Activated T-helper 1 cell treated with anti-CD3 and anti-CD28 coated beads, Interleukin-12 subunit alpha, Interleukin-12 subunit beta, Interleukin-2, Interleukin-4 antibody, amounts not matched to agents 30 ng/mL and 10 ng/mL and 1 ng/mL, durations not matched to agents 14 hours and 24 hours and 36 hours (primary cell): ENCODE results near the gene BRSK2. TPM values are rescaled to one million over a fixed set of nuclear protein-coding genes. Genes with fewer than 3 reads are reported as not detected.

Source experiments
- DNase-seq: peaks from one replicate; pipeline ENCODE4 v3.0.0; 2021; ENCODE audit warnings: low spot score
- H3K27ac Mint-ChIP-seq: one replicate; pipeline ENCODE4 v1.8.0; 2021; ENCODE audit warnings: mild to moderate bottlenecking, mixed read lengths
- H3K27me3 Mint-ChIP-seq: one replicate; pipeline ENCODE4 v1.8.0; 2022; ENCODE audit warnings: mild to moderate bottlenecking, moderate library complexity, mixed read lengths; ENCODE audit not compliant: insufficient read depth
- H3K36me3 Mint-ChIP-seq: one replicate; pipeline ENCODE4 v1.8.0; 2021; ENCODE audit warnings: low read depth, mixed read lengths
- H3K4me1 Mint-ChIP-seq: one replicate; pipeline ENCODE4 v1.8.0; 2021; ENCODE audit warnings: low read depth, mixed read lengths
- H3K4me3 Mint-ChIP-seq: one replicate; pipeline ENCODE4 v1.8.0; 2021; ENCODE audit warnings: mild to moderate bottlenecking, moderate library complexity, mixed read lengths
- H3K9me3 Mint-ChIP-seq: one replicate; pipeline ENCODE4 v1.8.0; 2021; ENCODE audit warnings: mixed read lengths
- intact Hi-C: fragments of 100-400 bp; cut with micrococcal nuclease; formaldehyde crosslinking; loops from one replicate; pipeline ENCODE4 v1.15.1; 2024
- total RNA-seq: library from RNA; stranded (reverse); gene quantifications from 2 replicates; pipeline ENCODE4 v1.2.3, GENCODE V29; 2022

The BRSK2 gene
- total RNA-seq, 1 donor from 2014 or later: 0.36 TPM

- no peaks in the 10 kb centered on the region for H3K36me3 Mint-ChIP-seq
- H3K4me1 Mint-ChIP-seq: no peaks in the 10 kb centered on the region
- no peak for DNase-seq
- no peaks in the 10 kb centered on the region for H3K9me3 Mint-ChIP-seq
- intact Hi-C loops: no loop called here
- no peak overlapping the region for H3K4me3 Mint-ChIP-seq
- H3K27ac Mint-ChIP-seq: no peak overlapping the region
- no peaks in the 10 kb centered on the region for H3K27me3 Mint-ChIP-seq
Measured at GRCh38 chr11:1437500-1437899, 47.8 kb downstream of the BRSK2 start.

GRCh38 chr11:1438261-1438966 is 48.7 kb downstream of the BRSK2 start:
- intact Hi-C loops: no loop called here
- Mint-ChIP-seq H3K27me3 (no peaks in the 10 kb centered on the region), H3K27ac (no peak overlapping the region), H3K9me3 (no peaks in the 10 kb centered on the region), H3K36me3 (no peaks in the 10 kb centered on the region), H3K4me1 (no peaks in the 10 kb centered on the region), H3K4me3 (no peak overlapping the region)
- DNase-seq: no peak

DNA sequence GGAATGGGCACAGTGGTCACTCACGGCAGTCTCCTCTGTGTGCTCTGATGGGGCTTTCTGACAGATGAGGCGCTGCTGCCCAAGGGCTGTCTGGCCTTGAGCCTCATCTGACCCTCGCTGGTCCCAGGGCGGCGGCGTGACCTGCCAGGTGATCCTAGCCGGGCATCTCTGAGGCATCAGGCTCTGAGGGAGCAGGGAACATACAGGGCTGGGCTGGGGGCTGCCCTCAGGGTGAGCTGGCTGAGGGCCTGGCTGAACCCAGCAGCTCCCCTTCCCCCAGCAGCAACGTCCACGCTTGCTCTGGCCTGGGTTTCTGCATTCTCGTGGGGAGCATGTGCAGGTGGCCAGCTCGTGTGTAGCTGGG is 49.2 kb downstream of the BRSK2 start:
- no peak overlapping the region for H3K27ac Mint-ChIP-seq
- no peak for DNase-seq
- intact Hi-C loops: no loop called here
- H3K36me3 Mint-ChIP-seq: no peaks in the 10 kb centered on the region
- H3K27me3 Mint-ChIP-seq: no peaks in the 10 kb centered on the region
- no peaks in the 10 kb centered on the region for H3K4me1 Mint-ChIP-seq
- no peak overlapping the region for H3K4me3 Mint-ChIP-seq
- H3K9me3 Mint-ChIP-seq: no peaks in the 10 kb centered on the region

- intact Hi-C loops: no loop called here
- Mint-ChIP-seq H3K36me3 (no peaks in the 10 kb centered on the region), H3K4me3 (no peak overlapping the region), H3K27me3 (no peaks in the 10 kb centered on the region), H3K27ac (no peak overlapping the region), H3K9me3 (no peaks in the 10 kb centered on the region), H3K4me1 (no peaks in the 10 kb centered on the region)
- DNase-seq: no peak
Measured at GRCh38 chr11:1439341-1439740, 49.6 kb downstream of the BRSK2 start.

GRCh38 chr11:1440066-1440465 is 50.3 kb downstream of the BRSK2 start:
- no peak for DNase-seq

GRCh38 chr11:1440496-1440895 is 50.8 kb downstream of the BRSK2 start:
- no peak overlapping the region for H3K27ac Mint-ChIP-seq
- H3K9me3 Mint-ChIP-seq: no peaks in the 10 kb centered on the region
- H3K4me3 Mint-ChIP-seq: no peak overlapping the region
- H3K27me3 Mint-ChIP-seq: no peaks in the 10 kb centered on the region
- H3K4me1 Mint-ChIP-seq: no peaks in the 10 kb centered on the region
- H3K36me3 Mint-ChIP-seq: no peaks in the 10 kb centered on the region
- DNase-seq: no peak
- intact Hi-C loops: no loop called here

More at GRCh38 chr11:1440066-1440465, 50.3 kb downstream of the BRSK2 start:
- no peaks in the 10 kb centered on the region for H3K36me3 Mint-ChIP-seq
- no peak overlapping the region for H3K4me3 Mint-ChIP-seq
- no peak overlapping the region for H3K27ac Mint-ChIP-seq
- H3K27me3 Mint-ChIP-seq: no peaks in the 10 kb centered on the region
- H3K9me3 Mint-ChIP-seq: no peaks in the 10 kb centered on the region
- no peaks in the 10 kb centered on the region for H3K4me1 Mint-ChIP-seq
- intact Hi-C loops: no loop called here

GRCh38 chr11:1442163-1442562 is 52.4 kb downstream of the BRSK2 start:
- no peak for DNase-seq
- Mint-ChIP-seq H3K27me3 (no peaks in the 10 kb centered on the region), H3K9me3 (no peaks in the 10 kb centered on the region), H3K4me3 (no peak overlapping the region), H3K4me1 (no peaks in the 10 kb centered on the region), H3K36me3 (no peaks in the 10 kb centered on the region), H3K27ac (no peak overlapping the region)
- intact Hi-C loops: no loop called here

DNA sequence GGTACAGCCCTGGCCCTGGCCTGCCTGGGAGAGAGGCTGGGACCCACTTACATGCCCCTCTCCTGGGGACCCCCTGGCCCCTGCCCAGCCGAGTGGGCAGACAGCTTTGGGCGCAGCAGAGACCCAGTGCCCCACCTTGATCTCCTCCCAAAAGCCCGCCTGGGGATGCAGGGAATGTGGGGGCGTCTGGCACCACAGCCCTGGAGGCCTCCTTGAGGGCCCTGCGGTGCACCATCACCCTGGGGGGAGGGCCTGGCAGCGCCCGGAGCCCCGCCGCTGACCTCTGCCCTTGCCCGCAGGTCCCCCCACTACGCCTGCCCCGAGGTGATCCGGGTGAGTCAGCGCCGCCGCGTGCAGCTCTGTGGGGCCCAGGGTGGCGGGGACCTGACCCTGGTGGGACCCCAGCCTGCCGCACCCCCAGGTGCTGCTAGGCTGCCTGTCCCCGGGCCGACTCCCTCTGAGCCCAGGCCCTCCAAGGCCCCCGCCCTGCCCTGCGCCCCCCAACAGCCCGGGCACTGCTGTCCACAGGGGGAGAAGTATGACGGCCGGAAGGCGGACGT is 53.2 kb downstream of the BRSK2 start:
- H3K27me3 Mint-ChIP-seq: no peaks in the 10 kb centered on the region
- no peak for DNase-seq
- no peaks in the 10 kb centered on the region for H3K9me3 Mint-ChIP-seq
- H3K4me1 Mint-ChIP-seq: no peaks in the 10 kb centered on the region
- no peak overlapping the region for H3K4me3 Mint-ChIP-seq
- H3K36me3 Mint-ChIP-seq: no peaks in the 10 kb centered on the region
- H3K27ac Mint-ChIP-seq: no peak overlapping the region
- intact Hi-C loops: no loop called here

DNA sequence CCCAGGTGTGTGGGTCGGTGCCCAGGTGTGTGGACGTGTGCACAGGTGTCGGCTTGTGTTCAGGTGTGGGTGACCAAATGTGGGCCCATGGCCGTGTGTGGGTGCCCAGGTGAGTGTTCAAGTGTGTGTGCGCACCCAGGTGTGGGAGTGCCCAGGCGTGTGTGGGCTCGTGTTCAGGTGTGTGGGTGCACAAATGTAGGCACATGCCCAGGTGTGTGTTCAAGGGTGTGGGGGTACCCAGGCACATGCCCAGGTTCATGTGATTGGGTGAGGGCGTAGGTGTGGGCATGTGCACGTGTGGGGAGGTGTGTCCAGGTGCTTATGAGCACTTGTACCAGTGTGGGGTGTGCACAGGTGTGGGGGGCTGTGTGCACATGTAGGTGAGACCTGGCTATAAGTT is 54.0 kb downstream of the BRSK2 start:
- Mint-ChIP-seq H3K4me1 (no peaks in the 10 kb centered on the region), H3K4me3 (no peak overlapping the region), H3K27me3 (no peaks in the 10 kb centered on the region), H3K9me3 (no peaks in the 10 kb centered on the region), H3K36me3 (no peaks in the 10 kb centered on the region), H3K27ac (no peak overlapping the region)
- intact Hi-C loops: no loop called here
- no peak for DNase-seq

DNA sequence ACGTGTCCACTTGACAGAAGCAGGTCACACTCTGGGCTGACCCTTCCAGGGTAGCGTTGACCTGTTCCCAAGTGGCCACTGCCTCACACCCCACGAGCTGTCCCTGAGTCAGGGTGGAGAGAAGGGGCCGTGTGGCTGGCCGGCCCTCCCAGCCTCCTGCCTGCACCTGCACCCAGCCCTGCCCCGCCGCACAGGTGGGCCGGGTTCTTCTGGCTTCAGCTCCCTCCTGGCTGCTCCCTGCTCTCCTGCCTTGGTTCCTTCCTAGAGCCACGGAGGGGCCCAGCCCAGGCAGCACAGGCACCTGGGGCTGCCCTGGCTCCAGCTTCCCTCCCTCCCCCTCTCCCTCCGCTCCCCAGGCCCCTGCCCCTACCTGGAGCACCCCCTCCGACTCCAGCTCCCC is 54.6 kb downstream of the BRSK2 start:
- no peaks in the 10 kb centered on the region for H3K9me3 Mint-ChIP-seq
- no peak overlapping the region for H3K4me3 Mint-ChIP-seq
- no peak overlapping the region for H3K27ac Mint-ChIP-seq

GRCh38 chr11:1444823-1445422 is 55.2 kb downstream of the BRSK2 start:
- Mint-ChIP-seq H3K27ac (no peak overlapping the region), H3K36me3 (no peaks in the 10 kb centered on the region), H3K4me3 (no peak overlapping the region), H3K9me3 (no peaks in the 10 kb centered on the region), H3K27me3 (no peaks in the 10 kb centered on the region), H3K4me1 (no peaks in the 10 kb centered on the region)
- intact Hi-C loops: no loop called here
- no peak for DNase-seq

More for the DNA sequence above, 54.6 kb downstream of the BRSK2 start:
- Mint-ChIP-seq H3K36me3 (no peaks in the 10 kb centered on the region), H3K27me3 (no peaks in the 10 kb centered on the region), H3K4me1 (no peaks in the 10 kb centered on the region)
- intact Hi-C loops: no loop called here
- no peak for DNase-seq

DNA sequence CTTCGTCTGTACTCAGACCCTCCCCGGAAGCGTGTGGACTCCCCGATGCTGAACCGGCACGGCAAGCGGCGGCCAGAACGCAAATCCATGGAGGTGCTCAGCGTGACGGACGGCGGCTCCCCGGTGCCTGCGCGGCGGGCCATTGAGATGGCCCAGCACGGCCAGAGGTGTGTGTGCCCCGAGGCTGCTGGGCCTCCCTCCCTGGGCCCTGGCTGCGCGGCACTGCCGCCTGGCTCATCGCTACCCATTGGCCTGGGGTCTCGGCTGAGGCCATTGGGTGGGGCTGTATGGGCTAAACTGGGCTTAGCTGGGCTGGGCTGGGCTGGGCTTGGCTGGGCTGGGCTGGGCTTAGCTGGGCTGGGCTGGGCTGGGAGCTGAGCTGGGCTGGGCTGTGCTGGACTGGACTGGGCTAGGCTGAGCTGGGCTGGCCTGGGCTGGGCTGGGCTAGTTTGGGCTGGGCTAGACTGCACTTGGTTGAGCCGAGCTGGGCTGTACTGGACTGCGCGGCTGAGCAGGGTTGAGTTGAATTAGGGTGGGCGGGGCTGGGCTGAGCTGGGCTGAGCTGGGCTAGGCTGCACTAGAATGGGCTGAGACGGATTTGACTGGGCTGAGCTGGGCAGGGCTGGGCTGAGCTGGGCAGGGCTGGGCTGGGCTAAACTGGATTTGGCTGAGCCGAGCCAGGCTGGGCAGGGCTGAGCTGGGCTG is 56.2 kb downstream of the BRSK2 start:
- Mint-ChIP-seq H3K4me3 (no peak overlapping the region), H3K36me3 (no peaks in the 10 kb centered on the region), H3K4me1 (no peaks in the 10 kb centered on the region), H3K27me3 (no peaks in the 10 kb centered on the region), H3K9me3 (no peaks in the 10 kb centered on the region), H3K27ac (no peak overlapping the region)
- DNase-seq: no peak
- intact Hi-C loops: no loop called here

GRCh38 chr11:1446623-1447022 is 56.9 kb downstream of the BRSK2 start:
- no peak overlapping the region for H3K27ac Mint-ChIP-seq
- H3K4me1 Mint-ChIP-seq: no peaks in the 10 kb centered on the region
- H3K4me3 Mint-ChIP-seq: no peak overlapping the region
- intact Hi-C loops: no loop called here
- H3K36me3 Mint-ChIP-seq: no peaks in the 10 kb centered on the region
- no peaks in the 10 kb centered on the region for H3K9me3 Mint-ChIP-seq
- DNase-seq: no peak
- H3K27me3 Mint-ChIP-seq: no peaks in the 10 kb centered on the region
